AG09319 (cell line): ENCODE results near the gene KISS1.

Source experiments
- DNase-seq: peaks from one replicate; pipeline ENCODE4 v3.0.0-alpha.2; 2010; ENCODE audit warnings: low read depth; ENCODE audit errors: extremely low read depth
- TF ChIP-seq, protein P1 (sequence below): IDR thresholded peaks from 2 replicates; pipeline ENCODE4 v1.5.1; 2011; ENCODE audit warnings: low read depth, mild to moderate bottlenecking, inconsistent platforms, low read length, moderate library complexity

KISS1 gene

DNA sequence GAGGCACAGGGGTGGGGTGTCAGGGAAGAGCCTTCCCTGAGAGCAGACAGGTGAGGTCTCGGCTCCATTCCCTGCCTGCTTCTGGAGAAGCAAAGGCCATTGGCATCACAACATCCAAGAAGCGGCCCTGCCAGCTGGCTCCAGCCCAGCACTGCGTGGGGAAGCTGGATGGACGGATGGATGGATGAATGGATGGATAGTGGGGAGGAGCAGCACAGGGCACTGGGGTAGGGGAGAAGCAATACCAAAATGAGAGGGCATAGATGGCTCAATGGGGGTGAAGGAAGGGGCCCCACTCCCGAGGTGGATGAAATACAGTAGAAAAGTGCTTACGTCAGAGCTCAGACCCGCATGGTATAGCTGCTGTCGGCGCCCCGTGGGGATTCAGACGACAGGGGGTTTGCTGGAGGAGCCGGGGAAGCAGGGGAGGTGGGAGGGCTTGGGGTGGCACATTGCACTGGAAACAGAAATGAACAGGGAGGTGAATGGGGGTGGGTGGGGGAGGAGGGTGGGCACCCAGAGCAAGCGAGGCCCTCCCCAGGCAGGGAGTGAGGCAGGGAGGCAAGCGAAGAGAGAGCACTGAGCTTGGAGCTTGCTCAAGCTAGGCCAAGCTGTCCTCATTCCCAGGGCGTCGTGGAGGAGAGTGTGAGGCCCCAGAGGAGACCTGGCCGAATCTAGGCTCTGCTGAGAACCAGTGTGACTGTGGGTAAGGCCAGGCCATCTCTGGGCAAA is 27.0 kb upstream of the KISS1 start:
- no peak for DNase-seq
- TF ChIP-seq, protein P1, sequence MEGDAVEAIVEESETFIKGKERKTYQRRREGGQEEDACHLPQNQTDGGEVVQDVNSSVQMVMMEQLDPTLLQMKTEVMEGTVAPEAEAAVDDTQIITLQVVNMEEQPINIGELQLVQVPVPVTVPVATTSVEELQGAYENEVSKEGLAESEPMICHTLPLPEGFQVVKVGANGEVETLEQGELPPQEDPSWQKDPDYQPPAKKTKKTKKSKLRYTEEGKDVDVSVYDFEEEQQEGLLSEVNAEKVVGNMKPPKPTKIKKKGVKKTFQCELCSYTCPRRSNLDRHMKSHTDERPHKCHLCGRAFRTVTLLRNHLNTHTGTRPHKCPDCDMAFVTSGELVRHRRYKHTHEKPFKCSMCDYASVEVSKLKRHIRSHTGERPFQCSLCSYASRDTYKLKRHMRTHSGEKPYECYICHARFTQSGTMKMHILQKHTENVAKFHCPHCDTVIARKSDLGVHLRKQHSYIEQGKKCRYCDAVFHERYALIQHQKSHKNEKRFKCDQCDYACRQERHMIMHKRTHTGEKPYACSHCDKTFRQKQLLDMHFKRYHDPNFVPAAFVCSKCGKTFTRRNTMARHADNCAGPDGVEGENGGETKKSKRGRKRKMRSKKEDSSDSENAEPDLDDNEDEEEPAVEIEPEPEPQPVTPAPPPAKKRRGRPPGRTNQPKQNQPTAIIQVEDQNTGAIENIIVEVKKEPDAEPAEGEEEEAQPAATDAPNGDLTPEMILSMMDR = no peak

DNA sequence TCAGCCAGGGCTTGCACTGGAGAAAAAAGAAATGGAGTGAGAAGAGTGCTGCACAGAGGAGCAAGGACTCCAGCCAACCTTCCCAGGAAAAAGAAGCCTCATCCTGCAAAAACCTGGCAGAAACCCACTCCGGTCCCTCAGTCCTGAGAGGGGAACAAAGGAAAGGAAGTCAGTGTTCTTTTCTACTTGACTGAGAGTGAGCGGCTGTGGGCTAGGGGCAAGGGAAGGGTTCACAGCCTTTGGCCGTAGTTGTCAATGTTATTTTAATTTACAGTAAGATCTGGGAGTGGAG is 26.4 kb upstream of the KISS1 start:
- DNase-seq = no peak
- TF ChIP-seq, protein P1 = no peak

DNA sequence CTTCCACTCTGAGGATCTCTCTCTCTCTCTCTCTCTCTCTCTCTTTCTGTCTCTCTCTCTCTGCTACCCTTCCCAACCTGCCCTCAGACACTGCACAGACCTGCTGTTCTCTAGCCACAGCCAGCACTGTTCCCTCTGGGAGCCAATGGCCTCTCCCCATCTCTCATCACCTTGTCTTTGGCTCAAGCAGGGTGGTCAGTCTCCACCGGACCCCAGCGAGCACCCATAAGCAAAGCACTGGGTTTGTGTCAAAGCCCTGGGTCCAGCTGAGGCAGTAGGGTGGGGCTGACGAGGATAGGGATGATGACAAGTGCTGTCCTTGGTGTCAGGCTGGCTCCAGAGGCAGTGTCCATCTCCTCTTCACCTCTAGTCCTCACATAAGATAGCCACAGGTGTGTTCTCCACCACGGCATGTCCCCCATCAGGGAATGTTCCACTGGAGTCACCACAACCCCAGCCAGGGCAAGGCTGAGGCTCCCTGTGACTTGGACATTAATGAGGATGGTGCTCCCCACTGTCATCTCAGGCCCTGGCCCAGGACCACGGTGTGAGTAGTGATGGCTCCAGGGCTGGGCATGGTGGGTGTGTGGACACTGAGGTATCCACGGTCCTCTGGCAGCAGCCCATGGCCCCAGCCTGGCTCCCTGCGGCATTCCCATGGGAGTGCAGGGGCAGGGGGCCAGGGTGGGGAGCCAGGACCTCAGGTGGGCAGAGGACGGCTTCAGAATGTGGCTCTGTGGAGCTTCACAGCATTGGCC is 25.9 kb upstream of the KISS1 start:
- TF ChIP-seq, protein P1 = no peak
- DNase-seq = no peak

DNA sequence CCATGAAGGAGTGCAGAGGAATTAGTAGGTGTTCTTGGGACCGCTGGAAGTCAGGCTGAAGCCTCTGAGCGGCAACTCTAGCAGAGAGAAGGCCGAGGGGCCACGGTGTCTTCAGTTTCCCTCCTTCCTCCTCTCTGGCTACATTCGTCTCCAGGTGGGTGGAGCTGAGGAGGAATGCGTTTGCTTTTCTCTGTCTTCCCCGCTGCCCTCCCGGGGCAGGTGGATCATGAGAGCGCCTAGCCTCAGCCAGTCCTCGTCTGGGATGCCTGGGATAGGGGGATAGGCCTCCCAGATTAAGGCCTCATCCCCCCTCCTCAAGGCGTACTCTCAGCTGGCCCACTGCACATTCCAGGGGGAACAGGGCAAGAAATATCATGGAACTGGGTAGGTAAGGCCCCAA is 25.0 kb upstream of the KISS1 start:
- DNase-seq = no peak
- TF ChIP-seq, protein P1 = no peak

DNA sequence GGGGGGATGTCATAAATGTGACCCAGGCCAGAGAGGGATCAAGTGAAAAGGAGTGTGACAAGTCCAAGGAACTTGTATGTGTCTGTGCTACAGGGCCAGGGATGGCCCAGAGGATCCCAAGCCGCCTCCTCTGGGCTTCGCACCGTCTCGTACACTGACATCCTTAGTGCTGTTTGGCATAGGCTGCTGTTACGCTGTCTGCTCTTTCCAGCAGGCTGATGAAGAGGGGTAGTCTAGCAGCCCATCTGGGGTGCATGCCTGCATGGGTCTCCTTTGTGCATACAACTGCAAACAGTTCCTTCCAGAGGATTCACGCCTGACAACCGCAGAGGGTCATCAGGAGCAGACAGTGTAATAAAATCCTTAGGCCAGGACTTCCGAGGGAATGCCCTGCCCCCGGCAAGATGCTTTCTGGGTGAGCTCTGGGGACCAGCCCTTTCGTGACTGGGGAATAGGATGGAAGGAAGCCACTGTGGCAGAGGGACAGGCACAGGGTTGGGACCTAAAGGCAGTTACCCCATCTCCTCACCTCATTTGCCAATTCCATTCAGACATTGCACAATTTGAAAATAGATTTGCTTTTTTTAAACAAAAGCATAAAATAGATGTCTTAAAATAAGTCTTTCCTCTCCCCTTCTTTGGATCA is 23.8 kb upstream of the KISS1 start:
- DNase-seq = no peak
- TF ChIP-seq, protein P1 = no peak

DNA sequence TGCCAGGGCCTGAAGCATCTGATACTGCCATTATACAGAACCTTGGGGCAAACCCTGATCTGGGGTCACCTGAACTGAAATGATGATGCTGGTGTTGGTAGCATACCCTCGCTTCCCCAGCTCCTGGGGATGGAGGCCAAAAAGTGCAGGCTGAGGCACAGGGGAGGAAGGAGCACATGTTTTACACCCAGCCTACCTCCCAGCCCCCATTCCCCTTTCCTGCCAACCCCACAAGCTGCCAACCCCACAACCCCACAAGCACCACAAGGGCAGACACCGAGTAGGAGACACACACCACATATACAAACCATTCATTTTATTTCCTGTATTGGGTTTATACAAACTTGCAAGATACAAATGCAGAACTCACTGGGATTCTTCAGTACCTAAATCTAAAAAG is 22.3 kb upstream of the KISS1 start:
- TF ChIP-seq, protein P1 = no peak
- DNase-seq = no peak

DNA sequence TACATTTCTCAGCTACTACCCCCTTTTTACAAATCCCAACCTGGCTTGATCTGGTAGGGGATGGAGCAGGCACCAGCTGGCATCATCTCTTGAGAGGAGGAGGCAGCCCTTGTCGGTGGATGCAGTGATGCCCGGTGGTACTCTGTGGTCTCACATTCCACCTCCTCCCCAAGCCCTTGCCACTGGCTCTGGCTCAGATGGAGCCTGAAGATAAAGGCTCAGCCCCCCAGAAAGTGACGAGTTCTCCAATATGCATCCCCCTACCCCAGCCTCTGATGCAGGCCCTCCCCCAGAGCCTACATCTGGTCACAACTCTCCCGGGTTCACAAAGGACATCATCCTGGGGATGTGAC is 21.3 kb upstream of the KISS1 start:
- DNase-seq = no peak
- TF ChIP-seq, protein P1 = no peak
